ENCODE measurements around the gene ABO. TPM values are rescaled to one million over a fixed set of nuclear protein-coding genes. Genes with fewer than 3 reads are reported as not detected.
"Not testable (repeated sequence)": the region's sequence is repeated elsewhere in the genome, so short reads cannot be mapped to it uniquely, and the experiment has no call there.

Gene ABO
- total and polyA plus RNA-seq, 2 donors (not counting 3 experiments of a cell fraction or from before 2014, with no cell fraction given), result not detected

GRCh38 chr9:133224762-133225161, 50.2 kb downstream of the ABO start:
- Histone ChIP-seq H3K4me3 (replicated peaks in 1 of 3; ENCODE audit: insufficient read depth in 1 of 3, low read depth in 1 of 3, low read length in 3 of 3) (no peak overlapping the region), H3K9me1 (replicated peaks; ENCODE audit: control insufficient read depth, extremely low read depth, insufficient read depth, low read length) (no peaks in the 10 kb centered on the region), H4K20me1 (replicated peaks; ENCODE audit: control insufficient read depth, extremely low read depth, insufficient read depth, low read length) (no peaks in the 10 kb centered on the region), H3K9me3 (replicated peaks; ENCODE audit: control insufficient read depth, insufficient read depth, low read length) (no peaks in the 10 kb centered on the region), H3K9ac (replicated peaks; ENCODE audit: extremely low read depth, insufficient read depth, low read length) (no peak overlapping the region), H3K27me3 (ENCODE audit: control insufficient read depth in 2 of 2, insufficient read depth in 2 of 2, low read length in 2 of 2) (peaks cover 3 to 4% of the 10 kb centered on the region in 2 experiments), H3K79me2 (ENCODE audit: control insufficient read depth, insufficient read depth, low read length) (no peaks in the 10 kb centered on the region), H3K36me3 (ENCODE audit: control insufficient read depth in 2 of 2, extremely low read depth in 1 of 2, insufficient read depth in 2 of 2, low read length in 2 of 2) (no peaks in the 10 kb centered on the region), H3K4me2 (ENCODE audit: insufficient read depth, low read length) (no peak overlapping the region), H2AFZ (ENCODE audit: low read depth, low read length) (no peak overlapping the region), H3K27ac (ENCODE audit: insufficient read depth, low read depth, low read length) (no peak overlapping the region), H3K4me1 (ENCODE audit: control insufficient read depth, extremely low read depth, insufficient read depth, low read length) (no peaks in the 10 kb centered on the region)
- ChIA-PET POLR2A (no interaction called here), CTCF (no interaction called here)
- dilution Hi-C loops (cut with MboI; ENCODE audit: extremely low pct_ligation_motif_present, low sequenced_read_pairs) (no loop called here), intact Hi-C loops (cut with micrococcal nuclease) (no loop called here)
- DNase-seq (ENCODE audit: low read depth, low spot score), result no peak
- FAIRE-seq, result no peak
- TF ChIP-seq POLR2AphosphoS5 (IDR thresholded peaks at IDR 0.05; ENCODE audit: insufficient read depth, low read depth, low read length) (no peak), JUN (IDR thresholded peaks at IDR 0.05; ENCODE audit: borderline replicate concordance, insufficient read depth, insufficient read length, low read depth) (no peak), MYC (IDR thresholded peaks at IDR 0.05; ENCODE audit: low read depth, low read length) (no peak), CTCF (IDR thresholded peaks at IDR 0.05; ENCODE audit: extremely low read depth in 1 of 2, insufficient read depth in 1 of 2, low read depth in 1 of 2, low read length in 2 of 2) (no peak), EZH2 (IDR thresholded peaks at IDR 0.05; ENCODE audit: borderline replicate concordance, low read depth, low read length, severe bottlenecking) (no peak), FOS (IDR thresholded peaks at IDR 0.05; ENCODE audit: borderline replicate concordance, insufficient read depth, low read length) (no peak), POLR2A (IDR thresholded peaks at IDR 0.05; ENCODE audit: low read depth, low read length) (no peak)
- no TSS peak for BruUV-seq (replicated peaks)

GRCh38 chr9:133223159-133223756, 51.7 kb downstream of the ABO start:
- H3K9me3 ChIP-seq (replicated peaks; ENCODE audit: control insufficient read depth, insufficient read depth, low read length); POLR2A ChIA-PET; intact Hi-C loops (cut with micrococcal nuclease); H3K9me1 ChIP-seq (replicated peaks; ENCODE audit: control insufficient read depth, extremely low read depth, insufficient read depth, low read length); H2AFZ ChIP-seq (ENCODE audit: low read depth, low read length); dilution Hi-C loops (cut with MboI; ENCODE audit: extremely low pct_ligation_motif_present, low sequenced_read_pairs); H3K9ac ChIP-seq (replicated peaks; ENCODE audit: extremely low read depth, insufficient read depth, low read length); H3K4me3 ChIP-seq (replicated peaks in 1 of 3; ENCODE audit: insufficient read depth in 1 of 3, low read depth in 1 of 3, low read length in 3 of 3); H3K36me3 ChIP-seq (ENCODE audit: control insufficient read depth in 2 of 2, extremely low read depth in 1 of 2, insufficient read depth in 2 of 2, low read length in 2 of 2); H3K4me1 ChIP-seq (ENCODE audit: control insufficient read depth, extremely low read depth, insufficient read depth, low read length); H3K27ac ChIP-seq (ENCODE audit: insufficient read depth, low read depth, low read length); FAIRE-seq; H4K20me1 ChIP-seq (replicated peaks; ENCODE audit: control insufficient read depth, extremely low read depth, insufficient read depth, low read length); H3K79me2 ChIP-seq (ENCODE audit: control insufficient read depth, insufficient read depth, low read length); H3K4me2 ChIP-seq (ENCODE audit: insufficient read depth, low read length); H3K27me3 ChIP-seq (ENCODE audit: control insufficient read depth in 2 of 2, insufficient read depth in 2 of 2, low read length in 2 of 2); BruUV-seq (replicated peaks); DNase-seq (ENCODE audit: low read depth, low spot score): not testable (repeated sequence)
- CTCF ChIA-PET, result interaction anchor here (1.2 kb wide), 1 partner anchor 37 kb away, joined by 4 read pairs; no protein-coding TSS in a partner anchor

DNA sequence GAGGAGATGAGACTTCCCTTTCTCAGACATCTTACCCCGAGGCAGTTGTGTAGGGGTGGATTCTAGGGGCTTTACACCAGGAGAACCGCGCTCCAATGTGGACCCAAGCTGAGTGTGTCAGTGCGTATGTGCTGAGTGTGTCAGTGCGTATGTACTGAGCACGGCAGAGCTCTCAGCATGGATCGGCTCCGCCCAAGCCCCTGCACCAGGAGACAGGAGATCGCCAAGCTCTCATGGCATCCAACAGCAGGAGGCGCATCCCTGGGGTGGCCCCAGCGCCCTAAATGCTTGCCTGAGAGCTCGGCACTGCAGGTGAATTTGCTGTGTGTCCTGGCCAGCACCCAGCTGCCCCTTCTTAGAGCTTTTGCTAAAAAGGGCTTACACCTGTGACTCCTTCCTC, 53.0 kb downstream of the ABO start:
- H3K9me1 ChIP-seq (replicated peaks; ENCODE audit: control insufficient read depth, extremely low read depth, insufficient read depth, low read length); DNase-seq (ENCODE audit: low read depth, low spot score); H3K36me3 ChIP-seq (ENCODE audit: control insufficient read depth in 2 of 2, extremely low read depth in 1 of 2, insufficient read depth in 2 of 2, low read length in 2 of 2); H3K4me1 ChIP-seq (ENCODE audit: control insufficient read depth, extremely low read depth, insufficient read depth, low read length); H3K9ac ChIP-seq (replicated peaks; ENCODE audit: extremely low read depth, insufficient read depth, low read length); H3K9me3 ChIP-seq (replicated peaks; ENCODE audit: control insufficient read depth, insufficient read depth, low read length); BruUV-seq (replicated peaks); POLR2A ChIA-PET; H3K27me3 ChIP-seq (ENCODE audit: control insufficient read depth in 2 of 2, insufficient read depth in 2 of 2, low read length in 2 of 2); CTCF ChIA-PET; H3K4me2 ChIP-seq (ENCODE audit: insufficient read depth, low read length); H4K20me1 ChIP-seq (replicated peaks; ENCODE audit: control insufficient read depth, extremely low read depth, insufficient read depth, low read length); dilution Hi-C loops (cut with MboI; ENCODE audit: extremely low pct_ligation_motif_present, low sequenced_read_pairs); FAIRE-seq; H3K79me2 ChIP-seq (ENCODE audit: control insufficient read depth, insufficient read depth, low read length); intact Hi-C loops (cut with micrococcal nuclease); H3K4me3 ChIP-seq (replicated peaks in 1 of 3; ENCODE audit: insufficient read depth in 1 of 3, low read depth in 1 of 3, low read length in 3 of 3); H3K27ac ChIP-seq (ENCODE audit: insufficient read depth, low read depth, low read length); H2AFZ ChIP-seq (ENCODE audit: low read depth, low read length): not testable (repeated sequence)

Data from endothelial cell of umbilical vein (primary cell).